Placental pericyte (primary cell): Measurements from ENCODE around the gene SKOR1. TPM values are rescaled to one million over a fixed set of nuclear protein-coding genes. Genes with fewer than 3 reads are reported as not detected.
A peak's percentile ranks its signal among the peaks of the same experiment; 100 is the strongest.

ENCODE experiments used
- small RNA-seq: library from RNA; depleted of rRNA; stranded (forward); fragments of <200 nt; gene quantifications from one replicate; pipeline ENCODE3, GENCODE V24; 2012; ENCODE audit warnings: low replicate concordance
- total RNA-seq: library from RNA; depleted of rRNA; stranded (reverse); fragments of >200 nt; gene quantifications from 2 replicates; pipeline ENCODE4 v1.2.3, GENCODE V29; 2012

The SKOR1 gene
- total RNA-seq: 0.22 and 0.29 TPM in 2 replicates

GRCh38 chr15:67824976-67825880, at the start of gene SKOR1:
Gene SKOR1 (plus strand): TSS chr15:67825509. CDS start chr15:67825603, 94 bp downstream.

GRCh38 chr15:67839929-67840748, 14.8 kb downstream of the SKOR1 start, which contains the start of gene RNU6-1:
Gene RNU6-1 (minus strand): TSS chr15:67840045.

Small RNA genes within 50 kb of the gene (small RNA-seq; reads per million reads assigned to genes)
- gene RNU6-1: 1.2 reads per million, percentile 52 among the genes with 10 or more reads in this experiment

Other genes starting within 250 kb of the SKOR1 start
- gene RNU6-1, start 14.5 kb downstream of the SKOR1 start, total RNA-seq: not detected in 2 replicates
- 24.5 and 32.4 TPM in 2 replicates for gene PIAS1, start 228.8 kb downstream of the SKOR1 start, total RNA-seq